Ovary (tissue), 9 donors: Measurements from ENCODE around the gene PRRC1. TPM values are rescaled to one million over a fixed set of nuclear protein-coding genes. Genes with fewer than 3 reads are reported as not detected.

ENCODE experiments used
- DNase-seq, 5 donors: peaks; one replicate each; pipeline ENCODE4 v3.0.0-alpha.2; 2019 to 2020
- H3K27ac ChIP-seq, 2 donors: fragments of 200-600 bp; one replicate each; pipeline versions ENCODE4 v1.5.1 to v1.8.0; 2019 to 2022
- H3K27me3 ChIP-seq: fragments of 200-600 bp; one replicate; pipeline ENCODE4 v1.8.0; 2022
- H3K36me3 ChIP-seq: fragments of 200-600 bp; sonication (generic); one replicate; pipeline ENCODE4 v1.5.1; 2019
- H3K4me1 ChIP-seq: one replicate; pipeline ENCODE4 v1.8.1; 2013; ENCODE audit warnings: mild to moderate bottlenecking, moderate library complexity; ENCODE audit not compliant: insufficient read depth
- H3K4me3 ChIP-seq: fragments of 200-600 bp; sonication (generic); one replicate; pipeline ENCODE4 v1.5.1; 2017
- H3K9me3 ChIP-seq, 2 donors: fragments of 200-600 bp in 1 of 2; sonication (generic) in 1 of 2; one replicate each; pipeline versions ENCODE4 v1.5.1 to v1.8.1; 2013 to 2019; ENCODE audit warnings: mild to moderate bottlenecking in 1 of 2, moderate library complexity in 1 of 2
- CTCF ChIP-seq, 3 donors: fragments of 450-650 bp in 2 of 3; fragments of 200-600 bp in 1 of 3; IDR thresholded peaks; one replicate each; pipeline versions ENCODE4 v1.5.1 to v1.8.0; 2016 to 2022; ENCODE audit warnings: antibody characterized with exemption in 3 of 3, mild to moderate bottlenecking in 1 of 3
- EP300 ChIP-seq: sonication (generic); formaldehyde crosslinking; IDR thresholded peaks from one replicate; pipeline ENCODE4 v1.6.1; 2017; ENCODE audit warnings: antibody characterized with exemption
- POLR2A ChIP-seq: fragments of 450-650 bp; IDR thresholded peaks from one replicate; pipeline ENCODE4 v1.6.1; 2017; ENCODE audit warnings: antibody characterized with exemption, mild to moderate bottlenecking, moderate library complexity
- WGBS, 3 donors: extraction: QIAGEN DNeasy Blood & Tissue Kit in 1 of 3; methylation state at CpG; one replicate each; pipeline versions ENCODE4 v1.1.5 to v1.1.7; 2013 to 2017; 5-methylcytosine and 5-hydroxymethylcytosine counted together
- intact Hi-C, 4 donors: fragments of 100-400 bp; cut with DNase I; formaldehyde crosslinking; loops; one replicate each; pipeline versions ENCODE4 v1.11.0 to v1.15.1; 2022 to 2023
- polyA plus RNA-seq, 2 donors: library from polyadenylated mRNA; stranded (reverse); fragments of 200-250 nt in 1 of 2; fragments of 350-450 nt in 1 of 2; fragmentation: Illumina TruSeq in 1 of 2; extraction: RNeasy Lipid Tissue Mini Kit (QIAGEN cat#74804) in 1 of 2; gene quantifications; one replicate each; pipeline ENCODE4 v1.2.3, GENCODE V29; 2013 to 2014
- total RNA-seq, 7 donors: library from RNA; depleted of rRNA in 2 of 7; stranded (reverse); fragments of >200 nt in 2 of 7; fragmentation: NEBNext Ultra II Directional in 3 of 7; extraction: Animal tissue kit (Norgen Biotek cat#: 25700) in 3 of 7; gene quantifications; one replicate each; pipeline versions ENCODE4 v1.1.0 to v1.2.4, GENCODE V29; 2016 to 2023
- donor health status: DM: no; HTN: no; CAD: no; lungs with moderate emphysema.
- donor health status: DM: no; HTN: no; CAD: no.
- donor health status: Bipolar disorder and iron deficiency.
- donor health status: DM: yes; HTN: yes; CAD: no.
- donor health status: DM: no; HTN: no; CAD: no.
- donor health status: DM: yes; HTN: yes; CAD: no.

The PRRC1 gene
- total and polyA plus RNA-seq, 9 donors, result 19.0 to 59.0 (median 46.1) TPM

GRCh38 chr5:127601111-127601510, 83.7 kb downstream of the PRRC1 start:
- TF ChIP-seq POLR2A (no peak), CTCF (IDR thresholded peaks at IDR 0.05) (no peak), EP300 (no peak)
- intact Hi-C loops, result no loop called here
- Histone ChIP-seq H3K9me3 (no peaks in the 10 kb centered on the region), H3K4me3 (no peak overlapping the region), H3K36me3 (no peaks in the 10 kb centered on the region), H3K4me1 (peaks cover 1% of the 10 kb centered on the region), H3K27me3 (no peaks in the 10 kb centered on the region), H3K27ac (no peak overlapping the region)
- WGBS, 3 donors, result 28 to 41% (median 30%) methylated on average over 1 of the region's 1 CpG
- no peak for DNase-seq

GRCh38 chr5:127601601-127602000, 84.2 kb downstream of the PRRC1 start:
- no peaks in the 10 kb centered on the region for H3K27me3 ChIP-seq
- intact Hi-C loops, result no loop called here

GRCh38 chr5:127602481-127602880, 85.0 kb downstream of the PRRC1 start:
- Histone ChIP-seq H3K4me1 (peaks cover 1% of the 10 kb centered on the region), H3K36me3 (no peaks in the 10 kb centered on the region), H3K4me3 (no peak overlapping the region), H3K27ac (no peak overlapping the region), H3K9me3 (no peaks in the 10 kb centered on the region), H3K27me3 (no peaks in the 10 kb centered on the region)
- no peak for DNase-seq
- TF ChIP-seq POLR2A (no peak), EP300 (no peak), CTCF (IDR thresholded peaks at IDR 0.05) (no peak)
- intact Hi-C loops, result no loop called here
- 97 to 98% (median 98%) methylated on average over 3 of the region's 3 CpGs for WGBS, 3 donors

More at GRCh38 chr5:127601601-127602000, 84.2 kb downstream of the PRRC1 start:
- TF ChIP-seq EP300 (no peak), POLR2A (no peak), CTCF (IDR thresholded peaks at IDR 0.05) (no peak)
- WGBS, 3 donors, result 24 to 28% (median 24%) methylated on average over 4 of the region's 4 CpGs
- Histone ChIP-seq H3K9me3 (no peaks in the 10 kb centered on the region), H3K36me3 (no peaks in the 10 kb centered on the region), H3K4me1 (peaks cover 1% of the 10 kb centered on the region), H3K4me3 (no peak overlapping the region), H3K27ac (no peak overlapping the region)
- DNase-seq, result no peak

- peaks cover 1% of the 10 kb centered on the region for H3K4me1 ChIP-seq
- no peak overlapping the region for H3K27ac ChIP-seq
- no peak overlapping the region for H3K4me3 ChIP-seq
- intact Hi-C loops, result no loop called here
- no peak for TF ChIP-seq EP300
- no peak for TF ChIP-seq CTCF (IDR thresholded peaks at IDR 0.05)
- TF ChIP-seq POLR2A, result no peak
- 58 to 65% (median 63%) methylated on average over 8 of the region's 8 CpGs for WGBS, 3 donors
- DNase-seq, result no peak
- H3K36me3 ChIP-seq, result no peaks in the 10 kb centered on the region
- no peaks in the 10 kb centered on the region for H3K27me3 ChIP-seq
- H3K9me3 ChIP-seq, result no peaks in the 10 kb centered on the region
Observed at GRCh38 chr5:127602896-127603844, 85.7 kb downstream of the PRRC1 start.

Other genes with a start within 250 kb of the PRRC1 start
- gene MEGF10, start 226.8 kb upstream of the PRRC1 start, total RNA-seq, result under 1 TPM in 6 of 7 donors, not detected in 1; 0.48 to 0.64 (median 0.51) TPM
- gene MEGF10, start 226.8 kb upstream of the PRRC1 start, polyA plus RNA-seq, result 1 to 10 TPM in 1 of 2 donors, under 1 TPM in 1; 0.10 to 1.2 TPM
- gene CTXN3, start 131.4 kb downstream of the PRRC1 start, total RNA-seq, result not detected
- not detected for gene CTXN3, start 131.4 kb downstream of the PRRC1 start, polyA plus RNA-seq
- 1 to 10 TPM in 3 of 7 donors, under 1 TPM in 3, not detected in 1; 0.26 to 2.6 (median 1.00) TPM for gene CCDC192, start 185.8 kb downstream of the PRRC1 start, total RNA-seq
- gene CCDC192, start 185.8 kb downstream of the PRRC1 start, polyA plus RNA-seq, result under 1 TPM; 0.91 to 0.92 TPM